ENCODE measurements around the gene SERPINB1.

SERPINB1 gene

DNA sequence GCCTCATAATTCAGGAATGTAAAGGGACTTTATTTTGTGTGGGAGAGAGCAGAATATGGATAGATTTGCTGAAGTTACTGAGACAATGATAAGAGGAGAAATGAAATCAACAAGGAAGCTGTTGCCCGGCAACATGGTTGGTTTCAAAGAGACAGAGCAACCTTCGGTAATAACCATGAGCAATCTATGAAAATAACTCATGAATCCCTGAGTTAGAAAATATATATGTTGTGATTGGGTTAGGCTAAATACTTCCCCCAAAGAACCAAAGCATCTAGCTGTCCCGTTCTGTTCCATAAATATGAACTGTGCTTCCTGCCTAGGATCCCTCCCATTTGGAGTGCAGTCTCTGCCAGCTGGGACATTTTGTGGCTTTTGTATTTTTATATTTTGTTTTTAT lies 23.1 kb downstream of the SERPINB1 start:
- ChIA-PET CTCF (interaction anchor here (1.3 to 3.0 kb wide), 6 partner anchors 18 to 113 kb away, joined by 3 to 11 read pairs (median 4); partner anchors contain the start of gene SERPINB1), POLR2A (no interaction called here)
- DNase-seq (ENCODE audit: extremely low spot score), result no peak
- TF ChIP-seq, protein P1, sequence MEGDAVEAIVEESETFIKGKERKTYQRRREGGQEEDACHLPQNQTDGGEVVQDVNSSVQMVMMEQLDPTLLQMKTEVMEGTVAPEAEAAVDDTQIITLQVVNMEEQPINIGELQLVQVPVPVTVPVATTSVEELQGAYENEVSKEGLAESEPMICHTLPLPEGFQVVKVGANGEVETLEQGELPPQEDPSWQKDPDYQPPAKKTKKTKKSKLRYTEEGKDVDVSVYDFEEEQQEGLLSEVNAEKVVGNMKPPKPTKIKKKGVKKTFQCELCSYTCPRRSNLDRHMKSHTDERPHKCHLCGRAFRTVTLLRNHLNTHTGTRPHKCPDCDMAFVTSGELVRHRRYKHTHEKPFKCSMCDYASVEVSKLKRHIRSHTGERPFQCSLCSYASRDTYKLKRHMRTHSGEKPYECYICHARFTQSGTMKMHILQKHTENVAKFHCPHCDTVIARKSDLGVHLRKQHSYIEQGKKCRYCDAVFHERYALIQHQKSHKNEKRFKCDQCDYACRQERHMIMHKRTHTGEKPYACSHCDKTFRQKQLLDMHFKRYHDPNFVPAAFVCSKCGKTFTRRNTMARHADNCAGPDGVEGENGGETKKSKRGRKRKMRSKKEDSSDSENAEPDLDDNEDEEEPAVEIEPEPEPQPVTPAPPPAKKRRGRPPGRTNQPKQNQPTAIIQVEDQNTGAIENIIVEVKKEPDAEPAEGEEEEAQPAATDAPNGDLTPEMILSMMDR (IDR thresholded peaks at IDR 0.05; ENCODE audit: control extremely low read depth, extremely low read depth, low read depth, missing control alignments), result no peak

DNA sequence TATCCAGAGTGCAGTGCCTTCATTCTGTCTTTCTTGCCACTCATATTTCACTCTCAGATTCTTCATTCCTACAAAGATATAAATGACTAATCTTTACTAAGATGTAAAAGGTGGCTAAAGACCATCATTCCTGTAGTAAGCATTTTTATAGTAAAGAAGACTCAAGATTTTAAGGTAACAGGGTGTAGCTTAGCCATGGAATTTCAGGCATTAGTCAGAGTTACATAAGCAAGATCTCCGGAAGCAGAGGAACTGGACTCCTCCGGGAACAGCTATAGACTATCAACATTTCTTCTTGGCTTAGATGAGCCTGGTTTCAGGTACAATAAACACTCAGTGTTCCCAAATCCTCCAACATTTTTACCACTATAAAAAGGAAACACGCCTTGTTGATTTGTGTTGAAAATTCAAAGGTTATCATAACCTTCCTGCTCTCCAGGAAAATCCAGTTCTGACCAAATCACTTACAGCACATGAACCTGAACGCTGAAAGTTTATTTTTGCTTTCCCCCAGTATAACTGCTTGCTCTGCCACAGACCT lies 23.7 kb downstream of the SERPINB1 start:
- ChIA-PET POLR2A (no interaction called here), CTCF (interaction anchor here (1.4 to 3.0 kb wide), 4 partner anchors 12 to 27 kb away, joined by 3 to 11 read pairs (median 5); no protein-coding TSS in a partner anchor)
- TF ChIP-seq, protein P1 (IDR thresholded peaks at IDR 0.05; ENCODE audit: control extremely low read depth, extremely low read depth, low read depth, missing control alignments), result no peak
- no peak for DNase-seq (ENCODE audit: extremely low spot score)

DNA sequence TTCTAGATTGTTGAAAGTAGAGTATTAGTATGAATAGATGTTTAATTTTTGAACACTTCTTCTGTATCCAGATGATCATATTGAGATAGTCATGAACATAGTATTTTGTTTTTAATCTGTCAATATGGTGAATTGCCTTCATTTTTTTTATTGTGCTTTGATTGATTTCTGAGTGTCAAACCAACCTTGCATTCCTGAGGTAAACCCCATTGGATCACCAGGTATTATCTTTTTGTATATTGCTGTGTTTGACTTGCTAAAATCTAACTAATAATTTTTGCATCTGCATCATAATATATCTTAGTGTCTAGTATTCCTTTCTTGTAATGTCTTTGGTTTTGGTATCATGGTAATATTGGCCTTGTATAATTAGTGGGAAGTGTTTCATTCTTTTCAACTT lies 25.5 kb downstream of the SERPINB1 start:
- DNase-seq (ENCODE audit: extremely low spot score), result no peak
- TF ChIP-seq, protein P1 (IDR thresholded peaks at IDR 0.05; ENCODE audit: control extremely low read depth, extremely low read depth, low read depth, missing control alignments), result no peak
- CTCF ChIA-PET, result no interaction called here
- POLR2A ChIA-PET, result no interaction called here

DNA sequence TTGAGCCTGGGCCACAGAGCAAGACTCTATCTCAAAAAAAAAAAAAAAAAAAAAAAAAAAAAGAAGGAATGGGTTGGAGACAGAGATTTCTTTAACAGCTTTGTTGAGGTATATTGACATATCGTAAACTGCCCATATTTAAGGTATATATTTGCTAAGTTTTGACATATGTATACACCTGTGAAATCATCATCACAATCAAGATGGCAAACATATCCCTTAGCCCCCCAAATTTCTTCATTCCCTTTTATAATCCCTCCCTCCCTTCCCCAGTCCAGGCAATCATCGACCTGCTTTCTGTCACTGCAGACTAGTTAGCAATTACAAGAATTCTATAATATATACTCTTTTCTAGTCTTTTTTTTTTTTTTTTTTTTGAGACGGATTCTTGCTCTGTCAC lies 29.0 kb downstream of the SERPINB1 start:
- ChIA-PET CTCF (interaction anchor here (1.3 kb wide), 1 partner anchor 119 kb away, joined by 3 read pairs; no protein-coding TSS in a partner anchor), POLR2A (no interaction called here)
- TF ChIP-seq, protein P1 (IDR thresholded peaks at IDR 0.05; ENCODE audit: control extremely low read depth, extremely low read depth, low read depth, missing control alignments), result no peak
- DNase-seq (ENCODE audit: extremely low spot score), result no peak

DNA sequence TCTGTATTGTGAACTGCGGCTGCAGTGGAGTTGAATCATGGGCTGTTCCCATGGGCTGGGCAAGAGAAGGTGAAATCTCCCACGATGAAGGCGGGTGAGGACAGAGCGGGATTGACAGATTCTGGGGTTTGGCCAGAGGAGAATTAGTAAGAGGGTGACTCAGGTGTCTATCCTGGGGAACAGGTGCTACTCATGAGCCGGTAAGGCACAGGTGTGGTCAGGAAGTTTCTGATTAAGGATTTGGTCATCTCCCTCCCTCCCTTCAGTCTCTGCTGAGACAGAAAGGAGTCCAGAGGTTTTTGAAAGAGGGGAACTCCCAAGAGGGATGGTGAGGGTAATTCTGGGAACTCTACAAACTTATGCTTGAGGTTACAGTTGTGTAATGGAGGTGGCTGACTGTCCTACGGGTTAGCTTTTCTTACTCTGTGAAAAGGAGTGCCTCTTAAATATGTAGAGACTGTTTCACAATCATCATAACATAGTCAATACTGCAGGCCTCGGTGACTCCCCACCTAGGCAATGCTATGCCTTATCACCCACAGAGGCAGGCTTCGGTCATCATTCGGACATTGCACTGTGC lies 31.5 kb downstream of the SERPINB1 start:
- DNase-seq (ENCODE audit: extremely low spot score), result no peak
- CTCF ChIA-PET, result interaction anchor here (0.7 to 1.7 kb wide), 4 partner anchors 10 to 122 kb away, joined by 3 to 5 read pairs (median 4); no protein-coding TSS in a partner anchor
- TF ChIP-seq, protein P1 (IDR thresholded peaks at IDR 0.05; ENCODE audit: control extremely low read depth, extremely low read depth, low read depth, missing control alignments), result no peak
- POLR2A ChIA-PET, result no interaction called here

DNA sequence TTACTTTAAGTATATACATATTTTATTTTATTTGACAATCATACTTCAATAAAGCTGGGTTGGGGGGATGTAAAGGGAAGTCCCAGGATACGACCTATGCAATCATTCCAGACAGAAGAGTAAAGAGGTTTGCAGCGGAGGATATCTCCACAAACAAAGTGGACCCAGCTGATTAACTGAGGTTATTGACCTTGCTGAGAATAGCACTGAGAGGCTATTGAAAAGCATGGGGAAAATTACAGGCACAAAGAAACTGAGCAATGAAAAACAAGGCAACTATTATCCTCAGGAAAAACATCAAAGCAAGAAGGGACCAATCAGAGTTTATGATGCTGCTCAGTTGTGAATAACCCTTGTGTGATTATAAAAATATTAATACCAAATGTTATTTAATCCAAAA lies 32.6 kb downstream of the SERPINB1 start:
- ChIA-PET POLR2A (no interaction called here), CTCF (interaction anchor here (1.7 kb wide), 1 partner anchor 37 kb away, joined by 5 read pairs; no protein-coding TSS in a partner anchor)
- TF ChIP-seq, protein P1 (IDR thresholded peaks at IDR 0.05; ENCODE audit: control extremely low read depth, extremely low read depth, low read depth, missing control alignments), result no peak
- DNase-seq (ENCODE audit: extremely low spot score), result no peak
